ENCODE results near the gene ANKLE1.

Gene ANKLE1

GRCh38 chr19:17248011-17248776 lies 33.5 kb upstream of the ANKLE1 start:
- H3K4me3 ChIP-seq (ENCODE audit: low read depth, low read length) = no peak overlapping the region
- TF ChIP-seq CTCF (conservative IDR thresholded peaks at IDR 0.05; ENCODE audit: low read depth, low read length) = no peak
- no peak for DNase-seq (ENCODE audit: low read depth)

GRCh38 chr19:17249887-17250548 lies 31.7 kb upstream of the ANKLE1 start:
- TF ChIP-seq CTCF (conservative IDR thresholded peaks at IDR 0.05; ENCODE audit: low read depth, low read length) = no peak
- DNase-seq (ENCODE audit: low read depth) = no peak
- H3K4me3 ChIP-seq (ENCODE audit: low read depth, low read length) = no peak overlapping the region

- no peak overlapping the region for H3K4me3 ChIP-seq (ENCODE audit: low read depth, low read length)
- DNase-seq (ENCODE audit: low read depth) = no peak
- TF ChIP-seq CTCF (conservative IDR thresholded peaks at IDR 0.05; ENCODE audit: low read depth, low read length) = no peak
Measured at GRCh38 chr19:17254636-17255035, 27.1 kb upstream of the ANKLE1 start.

- H3K4me3 ChIP-seq (ENCODE audit: low read depth, low read length) = no peak overlapping the region
- DNase-seq (ENCODE audit: low read depth) = peak; percentile 68
- TF ChIP-seq CTCF (conservative IDR thresholded peaks at IDR 0.05; ENCODE audit: low read depth, low read length) = no peak
Measured at GRCh38 chr19:17255150-17255621, 26.5 kb upstream of the ANKLE1 start.

GRCh38 chr19:17256130-17256529 lies 25.6 kb upstream of the ANKLE1 start:
- H3K4me3 ChIP-seq (ENCODE audit: low read depth, low read length) = no peak overlapping the region
- DNase-seq (ENCODE audit: low read depth) = no peak
- no peak for TF ChIP-seq CTCF (conservative IDR thresholded peaks at IDR 0.05; ENCODE audit: low read depth, low read length)

- DNase-seq (ENCODE audit: low read depth) = peak; percentile 47
- no peak for TF ChIP-seq CTCF (conservative IDR thresholded peaks at IDR 0.05; ENCODE audit: low read depth, low read length)
- no peak overlapping the region for H3K4me3 ChIP-seq (ENCODE audit: low read depth, low read length)
Measured at GRCh38 chr19:17259118-17259780, 22.5 kb upstream of the ANKLE1 start.
